ENCODE data around the gene KPNA2. TPM values are rescaled to one million over a fixed set of nuclear protein-coding genes. Genes with fewer than 3 reads are reported as not detected.
A peak's percentile ranks its signal among the peaks of the same experiment; 100 is the strongest.

KPNA2 gene
- total and polyA plus RNA-seq, 9 of the 15 experiments (the other 6 are each of a cell fraction or from before 2014, with no cell fraction given): 132 to 984 (median 241) TPM

GRCh38 chr17:67993153-67993997, 42.2 kb upstream of the KPNA2 start (continued):
- TF ChIP-seq REST (IDR thresholded peaks at IDR 0.05; ENCODE audit: borderline replicate concordance): 0 out of 2 replicates have a peak, but pooled peaks have one; percentile 6
- 0 out of 2 replicates have a peak, but pooled peaks have one; percentile 43 for TF ChIP-seq REST (CRISPR knock-in tag; IDR thresholded peaks at IDR 0.05; ENCODE audit: low read depth)
- no peak for TF ChIP-seq MCM7 (IDR thresholded peaks at IDR 0.05)
- no peak for TF ChIP-seq TGIF2 (CRISPR knock-in tag; IDR thresholded peaks at IDR 0.05)
- TF ChIP-seq, protein P1, sequence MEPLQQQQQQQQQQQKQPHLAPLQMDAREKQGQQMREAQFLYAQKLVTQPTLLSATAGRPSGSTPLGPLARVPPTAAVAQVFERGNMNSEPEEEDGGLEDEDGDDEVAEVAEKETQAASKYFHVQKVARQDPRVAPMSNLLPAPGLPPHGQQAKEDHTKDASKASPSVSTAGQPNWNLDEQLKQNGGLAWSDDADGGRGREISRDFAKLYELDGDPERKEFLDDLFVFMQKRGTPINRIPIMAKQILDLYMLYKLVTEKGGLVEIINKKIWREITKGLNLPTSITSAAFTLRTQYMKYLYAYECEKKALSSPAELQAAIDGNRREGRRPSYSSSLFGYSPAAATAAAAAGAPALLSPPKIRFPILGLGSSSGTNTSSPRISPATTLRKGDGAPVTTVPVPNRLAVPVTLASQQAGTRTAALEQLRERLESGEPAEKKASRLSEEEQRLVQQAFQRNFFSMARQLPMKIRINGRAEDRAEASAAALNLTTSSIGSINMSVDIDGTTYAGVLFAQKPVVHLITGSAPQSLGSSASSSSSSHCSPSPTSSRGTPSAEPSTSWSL (CRISPR knock-in tag; IDR thresholded peaks at IDR 0.05; ENCODE audit: borderline replicate concordance): no peak
- no peak for TF ChIP-seq CHD2 (IDR thresholded peaks at IDR 0.05; ENCODE audit: low read depth, low read length)
- TF ChIP-seq RHOXF2B (CRISPR knock-in tag; conservative IDR thresholded peaks at IDR 0.05): no peak
- no peak for TF ChIP-seq FIP1L1 (IDR thresholded peaks at IDR 0.05; ENCODE audit: low read depth, low read length, poor library complexity, severe bottlenecking)
- TF ChIP-seq JUN (IDR thresholded peaks at IDR 0.05; ENCODE audit: borderline replicate concordance, low read depth, low read length): no peak
- TF ChIP-seq JUN (CRISPR knock-in tag; IDR thresholded peaks at IDR 0.05; ENCODE audit: borderline replicate concordance): no peak
- TF ChIP-seq ZNF384 (IDR thresholded peaks at IDR 0.05; ENCODE audit: low read depth, low read length): no peak
- TF ChIP-seq ZNF134 (CRISPR knock-in tag; conservative IDR thresholded peaks at IDR 0.05): no peak
- peak; percentile 50; the same call in 1 of the 2 replicates for TF ChIP-seq TFAP4 (CRISPR knock-in tag; IDR thresholded peaks at IDR 0.05; ENCODE audit: borderline replicate concordance)
- no peak for TF ChIP-seq ZNF512 (tag; IDR thresholded peaks at IDR 0.05)
- TF ChIP-seq U2AF1 (optimal IDR thresholded peaks at IDR 0.05; ENCODE audit: low read depth, low read length): no peak
- TF ChIP-seq IFI16 (CRISPR knock-in tag; IDR thresholded peaks at IDR 0.05): no peak

Measured in K562 (cell line).